ENCODE measurements around the gene PSMG4. TPM values are rescaled to one million over a fixed set of nuclear protein-coding genes. Genes with fewer than 3 reads are reported as not detected.

Gene PSMG4
- total RNA-seq, 2 experiments from 2014 or later, result 50.2 to 53.9 TPM

GRCh38 chr6:3283241-3283640 lies 24.5 kb downstream of the PSMG4 start:
- ATAC-seq, result no peak
- Mint-ChIP-seq H3K27ac (no peak overlapping the region), H3K4me1 (ENCODE audit: low read depth) (peaks cover 3% of the 10 kb centered on the region), H3K36me3 (ENCODE audit: low read depth) (no peaks in the 10 kb centered on the region), H3K9me3 (no peaks in the 10 kb centered on the region), H3K4me3 (no peak overlapping the region), H3K27me3 (no peaks in the 10 kb centered on the region)
- ChIA-PET CTCF (interaction anchor here (8.2 kb wide), 1 partner anchor 449 kb away, joined by 89 read pairs; no protein-coding TSS in a partner anchor), POLR2A (interaction anchor here (0.6 kb wide), 1 partner anchor 175 kb away, joined by 3 read pairs; no protein-coding TSS in a partner anchor)
- DNase-seq, result no peak
- TF ChIP-seq CTCF (IDR thresholded peaks at IDR 0.05), result no peak
- intact Hi-C loops (cut with micrococcal nuclease), result no loop called here

GRCh38 chr6:3283641-3284435 lies 25.1 kb downstream of the PSMG4 start:
- no peaks in the 10 kb centered on the region for H3K9me3 Mint-ChIP-seq
- ATAC-seq (no peak), DNase-seq (no peak)
- no peak for TF ChIP-seq CTCF (IDR thresholded peaks at IDR 0.05)
- ChIA-PET POLR2A (no interaction called here), CTCF (interaction anchor here (8.2 kb wide), 1 partner anchor 449 kb away, joined by 89 read pairs; no protein-coding TSS in a partner anchor)
- H3K27ac Mint-ChIP-seq, result no peak overlapping the region
- H3K4me3 Mint-ChIP-seq, result no peak overlapping the region
- H3K4me1 Mint-ChIP-seq (ENCODE audit: low read depth), result peaks cover 3% of the 10 kb centered on the region
- no peaks in the 10 kb centered on the region for H3K36me3 Mint-ChIP-seq (ENCODE audit: low read depth)
- H3K27me3 Mint-ChIP-seq, result no peaks in the 10 kb centered on the region
- intact Hi-C loops (cut with micrococcal nuclease), result no loop called here

- TF ChIP-seq CTCF (IDR thresholded peaks at IDR 0.05), result no peak
- Mint-ChIP-seq H3K9me3 (no peaks in the 10 kb centered on the region), H3K4me3 (no peak overlapping the region), H3K4me1 (ENCODE audit: low read depth) (peaks cover 3% of the 10 kb centered on the region), H3K27me3 (no peaks in the 10 kb centered on the region), H3K27ac (no peak overlapping the region), H3K36me3 (ENCODE audit: low read depth) (no peaks in the 10 kb centered on the region)
- CTCF ChIA-PET, result interaction anchor here (8.2 kb wide), 1 partner anchor 448 kb away, joined by 89 read pairs; no protein-coding TSS in a partner anchor
- POLR2A ChIA-PET, result no interaction called here
- intact Hi-C loops (cut with micrococcal nuclease), result no loop called here
- DNase-seq (no peak), ATAC-seq (no peak)
Measured at GRCh38 chr6:3284436-3284876, 25.7 kb downstream of the PSMG4 start.

- H3K27me3 Mint-ChIP-seq, result no peaks in the 10 kb centered on the region
- ATAC-seq (no peak), DNase-seq (no peak)
- no peaks in the 10 kb centered on the region for H3K4me1 Mint-ChIP-seq (ENCODE audit: low read depth)
- no peak overlapping the region for H3K27ac Mint-ChIP-seq
- H3K4me3 Mint-ChIP-seq, result no peak overlapping the region
- intact Hi-C loops (cut with micrococcal nuclease), result no loop called here
- no peaks in the 10 kb centered on the region for H3K36me3 Mint-ChIP-seq (ENCODE audit: low read depth)
- ChIA-PET CTCF (interaction anchor here (8.2 kb wide), 1 partner anchor 448 kb away, joined by 89 read pairs; no protein-coding TSS in a partner anchor), POLR2A (interaction anchor here (0.8 kb wide), 1 partner anchor 461 kb away, joined by 3 read pairs; no protein-coding TSS in a partner anchor)
- H3K9me3 Mint-ChIP-seq, result no peaks in the 10 kb centered on the region
- no peak for TF ChIP-seq CTCF (IDR thresholded peaks at IDR 0.05)
Measured at GRCh38 chr6:3285049-3285639, 26.4 kb downstream of the PSMG4 start.

- ATAC-seq, result no peak
- DNase-seq, result no peak
- Mint-ChIP-seq H3K9me3 (no peaks in the 10 kb centered on the region), H3K27ac (no peak overlapping the region), H3K4me3 (no peak overlapping the region), H3K4me1 (ENCODE audit: low read depth) (no peaks in the 10 kb centered on the region), H3K27me3 (no peaks in the 10 kb centered on the region), H3K36me3 (ENCODE audit: low read depth) (no peaks in the 10 kb centered on the region)
- intact Hi-C loops (cut with micrococcal nuclease), result no loop called here
- ChIA-PET POLR2A (interaction anchor here (0.8 to 1.3 kb wide), 2 partner anchors 12 to 460 kb away, joined by 3 read pairs; no protein-coding TSS in a partner anchor), CTCF (interaction anchor here (8.2 kb wide), 1 partner anchor 447 kb away, joined by 89 read pairs; no protein-coding TSS in a partner anchor)
- TF ChIP-seq CTCF (IDR thresholded peaks at IDR 0.05), result no peak
Measured at GRCh38 chr6:3285732-3286131, 27.0 kb downstream of the PSMG4 start.

Data from activated CD8-positive, alpha-beta T cell treated with anti-CD3 and anti-CD28 coated beads for 36 hours (primary cell).